ENCODE results near the gene FAAP20. TPM values are rescaled to one million over a fixed set of nuclear protein-coding genes. Genes with fewer than 3 reads are reported as not detected.

FAAP20 gene
- total and polyA plus RNA-seq, 9 of the 15 experiments (the other 6 are each of a cell fraction or from before 2014, with no cell fraction given), result 0.58 to 143 (median 9.9) TPM

DNA sequence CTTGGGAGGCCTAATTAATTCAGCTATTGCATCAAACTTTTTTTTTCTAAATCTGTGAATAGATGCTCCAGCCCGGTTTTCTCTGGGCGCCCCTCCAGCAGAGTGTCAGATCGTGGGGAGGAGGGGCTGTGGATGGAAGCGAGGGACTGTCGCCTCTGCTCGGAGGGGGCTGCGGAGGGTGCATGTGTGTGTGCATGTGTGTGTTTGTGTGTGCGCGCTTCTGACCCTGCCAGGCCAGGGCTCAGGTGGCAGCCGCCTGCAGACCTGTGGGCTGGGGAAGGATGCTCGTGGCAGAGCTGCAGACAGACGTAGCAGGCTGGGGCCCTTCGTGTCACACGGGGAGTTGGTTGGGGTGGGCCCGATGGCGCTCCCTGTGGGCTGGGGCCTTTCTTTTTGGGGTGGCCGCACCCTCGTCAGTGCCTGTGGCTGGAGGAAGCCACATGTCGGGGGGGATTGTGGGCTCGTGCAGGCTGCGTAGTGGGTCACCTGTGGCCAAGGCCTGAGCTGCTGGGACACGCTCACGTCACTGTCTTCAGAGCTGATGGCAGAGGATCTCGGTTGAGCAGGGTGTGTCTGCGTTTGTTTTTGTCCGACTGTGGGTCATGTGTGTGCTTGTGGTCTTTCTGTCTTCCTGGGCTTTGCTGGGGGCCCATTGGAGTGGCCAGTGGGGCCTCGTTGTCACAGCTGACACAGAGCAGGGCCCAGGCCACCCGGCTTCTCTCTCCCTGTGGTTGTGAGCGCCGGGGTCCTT lies 36.4 kb upstream of the FAAP20 start (continued):
- TF ChIP-seq, protein P1, sequence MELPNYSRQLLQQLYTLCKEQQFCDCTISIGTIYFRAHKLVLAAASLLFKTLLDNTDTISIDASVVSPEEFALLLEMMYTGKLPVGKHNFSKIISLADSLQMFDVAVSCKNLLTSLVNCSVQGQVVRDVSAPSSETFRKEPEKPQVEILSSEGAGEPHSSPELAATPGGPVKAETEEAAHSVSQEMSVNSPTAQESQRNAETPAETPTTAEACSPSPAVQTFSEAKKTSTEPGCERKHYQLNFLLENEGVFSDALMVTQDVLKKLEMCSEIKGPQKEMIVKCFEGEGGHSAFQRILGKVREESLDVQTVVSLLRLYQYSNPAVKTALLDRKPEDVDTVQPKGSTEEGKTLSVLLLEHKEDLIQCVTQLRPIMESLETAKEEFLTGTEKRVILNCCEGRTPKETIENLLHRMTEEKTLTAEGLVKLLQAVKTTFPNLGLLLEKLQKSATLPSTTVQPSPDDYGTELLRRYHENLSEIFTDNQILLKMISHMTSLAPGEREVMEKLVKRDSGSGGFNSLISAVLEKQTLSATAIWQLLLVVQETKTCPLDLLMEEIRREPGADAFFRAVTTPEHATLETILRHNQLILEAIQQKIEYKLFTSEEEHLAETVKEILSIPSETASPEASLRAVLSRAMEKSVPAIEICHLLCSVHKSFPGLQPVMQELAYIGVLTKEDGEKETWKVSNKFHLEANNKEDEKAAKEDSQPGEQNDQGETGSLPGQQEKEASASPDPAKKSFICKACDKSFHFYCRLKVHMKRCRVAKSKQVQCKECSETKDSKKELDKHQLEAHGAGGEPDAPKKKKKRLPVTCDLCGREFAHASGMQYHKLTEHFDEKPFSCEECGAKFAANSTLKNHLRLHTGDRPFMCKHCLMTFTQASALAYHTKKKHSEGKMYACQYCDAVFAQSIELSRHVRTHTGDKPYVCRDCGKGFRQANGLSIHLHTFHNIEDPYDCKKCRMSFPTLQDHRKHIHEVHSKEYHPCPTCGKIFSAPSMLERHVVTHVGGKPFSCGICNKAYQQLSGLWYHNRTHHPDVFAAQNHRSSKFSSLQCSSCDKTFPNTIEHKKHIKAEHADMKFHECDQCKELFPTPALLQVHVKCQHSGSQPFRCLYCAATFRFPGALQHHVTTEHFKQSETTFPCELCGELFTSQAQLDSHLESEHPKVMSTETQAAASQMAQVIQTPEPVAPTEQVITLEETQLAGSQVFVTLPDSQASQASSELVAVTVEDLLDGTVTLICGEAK (IDR thresholded peaks at IDR 0.05), result peak; percentile 30; the same call in 1 of the 2 replicates
- TF ChIP-seq, protein P1 (CRISPR knock-in tag; IDR thresholded peaks at IDR 0.05), result no peak
- TF ChIP-seq RBM34 (IDR thresholded peaks at IDR 0.05; ENCODE audit: borderline replicate concordance, insufficient read depth, low read length) (no peak), CEBPB (tag; IDR thresholded peaks at IDR 0.05) (no peak), RBFOX2 (IDR thresholded peaks at IDR 0.05; ENCODE audit: low read depth, low read length) (peak; percentile 61), PHF8 (IDR thresholded peaks at IDR 0.05; ENCODE audit: borderline replicate concordance, low read length) (0 out of 2 replicates have a peak, but pooled peaks have one; percentile 13), SIN3A (IDR thresholded peaks at IDR 0.05; ENCODE audit: borderline replicate concordance in 2 of 2, control insufficient read depth in 1 of 2, low read depth in 2 of 2, low read length in 2 of 2) (no peak), POLR2G (IDR thresholded peaks at IDR 0.05; ENCODE audit: low read depth, low read length) (peak; percentile 52; the same call in 1 of the 2 replicates), ZFP1 (CRISPR knock-in tag; IDR thresholded peaks at IDR 0.05) (no peak), CREB1 (IDR thresholded peaks at IDR 0.05) (peak; percentile 37; the same call in 1 of the 2 replicates), CREB1 (CRISPR knock-in tag; IDR thresholded peaks at IDR 0.05) (0 out of 2 replicates have a peak, but pooled peaks have one; percentile 37)
- TF ChIP-seq, protein P2, sequence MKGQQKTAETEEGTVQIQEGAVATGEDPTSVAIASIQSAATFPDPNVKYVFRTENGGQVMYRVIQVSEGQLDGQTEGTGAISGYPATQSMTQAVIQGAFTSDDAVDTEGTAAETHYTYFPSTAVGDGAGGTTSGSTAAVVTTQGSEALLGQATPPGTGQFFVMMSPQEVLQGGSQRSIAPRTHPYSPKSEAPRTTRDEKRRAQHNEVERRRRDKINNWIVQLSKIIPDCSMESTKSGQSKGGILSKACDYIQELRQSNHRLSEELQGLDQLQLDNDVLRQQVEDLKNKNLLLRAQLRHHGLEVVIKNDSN (CRISPR knock-in tag; IDR thresholded peaks at IDR 0.05), result peak; percentile 50; the same call in 1 of the 2 replicates
- TF ChIP-seq, protein P3, sequence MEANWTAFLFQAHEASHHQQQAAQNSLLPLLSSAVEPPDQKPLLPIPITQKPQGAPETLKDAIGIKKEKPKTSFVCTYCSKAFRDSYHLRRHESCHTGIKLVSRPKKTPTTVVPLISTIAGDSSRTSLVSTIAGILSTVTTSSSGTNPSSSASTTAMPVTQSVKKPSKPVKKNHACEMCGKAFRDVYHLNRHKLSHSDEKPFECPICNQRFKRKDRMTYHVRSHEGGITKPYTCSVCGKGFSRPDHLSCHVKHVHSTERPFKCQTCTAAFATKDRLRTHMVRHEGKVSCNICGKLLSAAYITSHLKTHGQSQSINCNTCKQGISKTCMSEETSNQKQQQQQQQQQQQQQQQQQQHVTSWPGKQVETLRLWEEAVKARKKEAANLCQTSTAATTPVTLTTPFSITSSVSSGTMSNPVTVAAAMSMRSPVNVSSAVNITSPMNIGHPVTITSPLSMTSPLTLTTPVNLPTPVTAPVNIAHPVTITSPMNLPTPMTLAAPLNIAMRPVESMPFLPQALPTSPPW (CRISPR knock-in tag; IDR thresholded peaks at IDR 0.05), result peak; percentile 47
